Measurements from ENCODE around the gene CYP26A1. TPM values are rescaled to one million over a fixed set of nuclear protein-coding genes. Genes with fewer than 3 reads are reported as not detected.

Gene CYP26A1
- total RNA-seq, 2 experiments from 2014 or later = not detected

DNA sequence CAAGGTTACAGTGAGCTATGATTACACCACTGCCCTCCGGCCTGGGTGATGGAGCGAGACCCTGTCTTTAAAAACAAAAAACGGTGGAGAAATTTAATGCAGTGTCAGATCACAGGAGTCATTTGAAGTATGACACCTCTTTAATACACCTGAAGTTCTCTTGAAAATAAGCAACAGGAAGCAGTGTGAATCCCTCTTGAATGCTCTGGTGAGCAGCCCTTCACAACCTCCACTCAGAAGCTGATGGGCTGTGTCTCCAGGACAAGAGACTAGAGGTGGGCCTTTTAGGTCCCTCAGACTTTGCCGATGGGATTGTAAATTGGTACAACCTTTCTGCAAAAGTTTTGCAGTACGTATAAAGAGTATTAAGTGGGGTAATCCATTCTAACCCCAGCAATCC is 50.1 kb downstream of the CYP26A1 start:
- H3K36me3 Mint-ChIP-seq (ENCODE audit: low read depth) = peaks cover 7% of the 10 kb centered on the region
- ATAC-seq (no peak), DNase-seq (no peak)
- CTCF ChIA-PET = interaction anchor here (0.5 to 0.9 kb wide), 2 partner anchors 212 to 229 kb away, joined by 3 to 4 read pairs; no protein-coding TSS in a partner anchor
- no peak for TF ChIP-seq CTCF (IDR thresholded peaks at IDR 0.05)
- peaks cover 17% of the 10 kb centered on the region for H3K9me3 Mint-ChIP-seq
- H3K4me1 Mint-ChIP-seq (ENCODE audit: low read depth) = peaks cover 22% of the 10 kb centered on the region
- POLR2A ChIA-PET = no interaction called here
- intact Hi-C loops (cut with micrococcal nuclease) = no loop called here
- H3K27me3 Mint-ChIP-seq = no peaks in the 10 kb centered on the region
- no peak overlapping the region for H3K4me3 Mint-ChIP-seq
- H3K27ac Mint-ChIP-seq = no peak overlapping the region

DNA sequence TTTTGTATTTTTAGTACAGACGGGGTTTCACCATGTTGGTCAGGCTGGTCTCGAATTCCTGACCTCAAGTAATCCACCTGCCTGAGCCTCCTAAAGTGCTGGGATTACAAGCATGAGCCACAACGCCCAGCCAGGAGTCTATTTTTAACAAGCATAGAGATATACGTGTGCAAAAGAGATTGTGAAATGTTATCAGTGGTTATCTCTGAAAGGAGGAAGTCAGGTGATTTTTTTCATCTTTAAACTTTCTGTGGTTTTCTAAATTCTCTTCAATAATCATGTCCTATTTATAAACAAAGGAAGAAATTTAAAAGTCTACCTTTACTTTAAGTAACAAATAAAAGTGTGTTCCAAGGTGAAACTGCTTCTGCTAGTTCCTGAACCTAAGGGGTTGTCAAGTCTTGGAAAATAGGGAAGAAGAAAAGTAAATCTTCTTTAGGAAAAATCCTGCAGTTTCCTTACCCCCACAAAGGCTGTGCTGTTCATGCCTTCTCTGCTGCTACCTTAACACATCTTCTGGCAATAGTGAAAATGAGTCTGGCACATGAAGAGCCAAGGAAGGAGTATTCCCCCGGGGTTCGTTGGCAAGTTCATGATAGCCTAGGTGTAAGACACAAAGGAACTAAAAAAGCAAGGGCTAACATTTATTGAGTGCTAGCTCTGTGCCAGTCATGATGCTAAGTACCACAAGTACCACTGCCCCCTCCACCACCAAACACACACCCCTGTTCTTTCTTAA is 51.1 kb downstream of the CYP26A1 start:
- CTCF ChIA-PET = interaction anchor here (3.9 kb wide), 1 partner anchor 9 kb away, joined by 26 read pairs; no protein-coding TSS in a partner anchor
- Mint-ChIP-seq H3K4me3 (no peak overlapping the region), H3K27ac (no peak overlapping the region), H3K36me3 (ENCODE audit: low read depth) (peaks cover 7% of the 10 kb centered on the region), H3K4me1 (ENCODE audit: low read depth) (peaks cover 22% of the 10 kb centered on the region), H3K9me3 (peaks cover 21% of the 10 kb centered on the region), H3K27me3 (no peaks in the 10 kb centered on the region)
- DNase-seq (no peak), ATAC-seq (no peak)
- intact Hi-C loops (cut with micrococcal nuclease) = no loop called here
- POLR2A ChIA-PET = no interaction called here
- TF ChIP-seq CTCF (IDR thresholded peaks at IDR 0.05) = no peak

- DNase-seq (no peak), ATAC-seq (no peak)
- H3K4me1 Mint-ChIP-seq (ENCODE audit: low read depth) = peaks cover 22% of the 10 kb centered on the region
- intact Hi-C loops (cut with micrococcal nuclease) = no loop called here
- H3K27ac Mint-ChIP-seq = no peak overlapping the region
- H3K27me3 Mint-ChIP-seq = no peaks in the 10 kb centered on the region
- ChIA-PET CTCF (interaction anchor here (0.7 to 3.9 kb wide), 5 partner anchors 10 to 152 kb away, joined by 3 to 26 read pairs (median 3); no protein-coding TSS in a partner anchor), POLR2A (no interaction called here)
- no peak overlapping the region for H3K4me3 Mint-ChIP-seq
- peaks cover 21% of the 10 kb centered on the region for H3K9me3 Mint-ChIP-seq
- no peak for TF ChIP-seq CTCF (IDR thresholded peaks at IDR 0.05)
- peaks cover 7% of the 10 kb centered on the region for H3K36me3 Mint-ChIP-seq (ENCODE audit: low read depth)
Measured at GRCh38 chr10:93125966-93126365, 52.3 kb downstream of the CYP26A1 start.

GRCh38 chr10:93126483-93127052 is 52.9 kb downstream of the CYP26A1 start:
- peak; percentile 32 for DNase-seq
- intact Hi-C loops (cut with micrococcal nuclease) = no loop called here
- CTCF ChIA-PET = interaction anchor here (0.7 to 3.9 kb wide), 6 partner anchors 10 to 357 kb away, joined by 3 to 26 read pairs (median 3); no protein-coding TSS in a partner anchor
- H3K27ac Mint-ChIP-seq = no peak overlapping the region
- POLR2A ChIA-PET = interaction anchor here (0.8 kb wide), 1 partner anchor 10 kb away, joined by 3 read pairs; no protein-coding TSS in a partner anchor
- TF ChIP-seq CTCF (IDR thresholded peaks at IDR 0.05) = peak; percentile 61
- ATAC-seq = no peak
- H3K4me1 Mint-ChIP-seq (ENCODE audit: low read depth) = peaks cover 22% of the 10 kb centered on the region
- peaks cover 21% of the 10 kb centered on the region for H3K9me3 Mint-ChIP-seq
- H3K27me3 Mint-ChIP-seq = no peaks in the 10 kb centered on the region
- peaks cover 7% of the 10 kb centered on the region for H3K36me3 Mint-ChIP-seq (ENCODE audit: low read depth)
- no peak overlapping the region for H3K4me3 Mint-ChIP-seq

Other genes with a start within 250 kb of the CYP26A1 start
- gene EXOC6, start 225.4 kb upstream of the CYP26A1 start, total RNA-seq = 1 to 10 TPM; 8.8 to 9.5 TPM
- not detected for gene CYP26C1, start 13.1 kb upstream of the CYP26A1 start, total RNA-seq